SJSA1 (cell line): ENCODE results near the gene OSTN. TPM values are rescaled to one million over a fixed set of nuclear protein-coding genes. Genes with fewer than 3 reads are reported as not detected.

Experiments
- DNase-seq, 2 experiments: peaks; one replicate each; pipeline ENCODE4 v3.0.0-alpha.2; 2015 to 2020; ENCODE audit warnings: low spot score in 2 of 2, low read depth in 1 of 2
- H3K27ac ChIP-seq: fragments of 250-450 bp; sonication (Bioruptor Pico); 2 replicates; pipeline ENCODE4 v1.5.1; 2020; ENCODE audit warnings: mild to moderate bottlenecking, moderate library complexity
- H3K27me3 ChIP-seq: fragments of 250-450 bp; sonication (Bioruptor Pico); replicated peaks from 2 replicates; pipeline ENCODE4 v1.5.1; 2020; ENCODE audit warnings: mild to moderate bottlenecking, moderate library complexity
- H3K36me3 ChIP-seq: fragments of 250-450 bp; sonication (Bioruptor Pico); 2 replicates; pipeline ENCODE4 v1.5.1; 2020; ENCODE audit warnings: mild to moderate bottlenecking
- H3K4me1 ChIP-seq: fragments of 250-450 bp; sonication (Bioruptor Pico); replicated peaks from 2 replicates; pipeline ENCODE4 v1.6.1; 2021; ENCODE audit warnings: mild to moderate bottlenecking
- H3K4me3 ChIP-seq: fragments of 250-450 bp; sonication (Bioruptor Pico); 2 replicates; pipeline ENCODE4 v1.5.1; 2020; ENCODE audit warnings: mild to moderate bottlenecking
- H3K9me3 ChIP-seq: fragments of 250-450 bp; sonication (Bioruptor Pico); replicated peaks from 2 replicates; pipeline ENCODE4 v1.5.1; 2020; ENCODE audit warnings: mild to moderate bottlenecking
- total RNA-seq: library from RNA; depleted of rRNA; stranded (reverse); fragments of >200 nt; shearing (Covaris generic); gene quantifications from 2 replicates; pipeline ENCODE4 v1.2.3, GENCODE V29; 2014

Gene OSTN
- total RNA-seq, 1 experiment from 2014 or later = not detected

DNA sequence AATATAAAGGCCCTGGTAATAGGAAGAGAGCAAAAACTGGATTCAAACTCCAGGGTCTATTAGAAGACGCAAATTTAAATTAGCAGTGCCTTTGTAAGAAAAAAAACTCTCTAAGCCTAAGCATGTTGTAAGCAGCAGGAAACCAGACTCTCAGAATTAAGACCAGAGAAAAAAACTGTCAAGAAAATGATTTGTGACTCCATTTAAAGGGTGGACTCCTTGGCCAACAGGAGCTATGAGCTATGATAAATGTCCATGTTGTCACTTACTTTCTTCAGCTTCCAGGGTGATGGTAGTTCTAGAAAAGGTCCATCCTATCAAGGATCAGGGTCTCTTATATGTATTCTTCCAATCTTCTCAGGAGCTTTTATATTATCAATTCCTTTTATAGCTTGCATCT lies 95.2 kb downstream of the OSTN start:
- no peak for DNase-seq
- Histone ChIP-seq H3K9me3 (no peaks in the 10 kb centered on the region), H3K36me3 (no peaks in the 10 kb centered on the region), H3K4me1 (no peaks in the 10 kb centered on the region), H3K4me3 (no peak overlapping the region), H3K27ac (no peak overlapping the region), H3K27me3 (no peaks in the 10 kb centered on the region)

GRCh38 chr3:191296041-191296541 lies 97.0 kb downstream of the OSTN start:
- Histone ChIP-seq H3K4me3 (no peak overlapping the region), H3K27me3 (no peaks in the 10 kb centered on the region), H3K4me1 (no peaks in the 10 kb centered on the region), H3K27ac (no peak overlapping the region), H3K36me3 (no peaks in the 10 kb centered on the region), H3K9me3 (no peaks in the 10 kb centered on the region)
- DNase-seq = no peak

DNA sequence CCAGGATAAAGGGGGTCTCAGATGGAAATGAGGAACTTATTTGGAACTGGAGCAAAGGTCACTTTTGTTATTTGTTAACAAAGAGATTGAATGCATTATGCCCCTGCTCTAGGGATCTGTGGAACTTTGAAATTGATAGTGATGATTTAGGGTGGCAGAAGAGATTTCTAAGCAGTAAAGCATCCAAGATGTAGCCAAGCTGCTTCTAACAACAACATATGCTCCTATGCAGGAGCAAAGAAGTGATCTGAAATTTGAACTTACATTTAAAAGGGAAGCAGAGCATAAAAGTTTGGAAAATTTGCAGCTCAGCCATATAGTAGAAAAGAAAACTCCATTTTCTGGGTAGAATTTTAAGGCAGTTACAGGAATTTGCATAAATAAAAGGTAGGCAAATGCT lies 99.8 kb downstream of the OSTN start:
- no peak for DNase-seq
- H3K27me3 ChIP-seq = no peaks in the 10 kb centered on the region
- H3K4me1 ChIP-seq = no peaks in the 10 kb centered on the region
- no peak overlapping the region for H3K4me3 ChIP-seq
- no peaks in the 10 kb centered on the region for H3K9me3 ChIP-seq
- no peaks in the 10 kb centered on the region for H3K36me3 ChIP-seq
- H3K27ac ChIP-seq = no peak overlapping the region

- H3K27me3 ChIP-seq = no peaks in the 10 kb centered on the region
- no peak for DNase-seq
- no peaks in the 10 kb centered on the region for H3K4me1 ChIP-seq
- H3K36me3 ChIP-seq = no peaks in the 10 kb centered on the region
- no peak overlapping the region for H3K4me3 ChIP-seq
- H3K27ac ChIP-seq = no peak overlapping the region
- H3K9me3 ChIP-seq = no peaks in the 10 kb centered on the region
Measured at GRCh38 chr3:191300422-191300821, 101.4 kb downstream of the OSTN start.

- no peaks in the 10 kb centered on the region for H3K9me3 ChIP-seq
- no peak overlapping the region for H3K4me3 ChIP-seq
- H3K27me3 ChIP-seq = no peaks in the 10 kb centered on the region
- H3K36me3 ChIP-seq = no peaks in the 10 kb centered on the region
- no peaks in the 10 kb centered on the region for H3K4me1 ChIP-seq
- H3K27ac ChIP-seq = no peak overlapping the region
- DNase-seq = no peak
Measured at GRCh38 chr3:191301017-191301416, 102.0 kb downstream of the OSTN start.

- Histone ChIP-seq H3K27ac (no peak overlapping the region), H3K36me3 (no peaks in the 10 kb centered on the region)
Measured at GRCh38 chr3:191301782-191302411, 102.9 kb downstream of the OSTN start.

DNA sequence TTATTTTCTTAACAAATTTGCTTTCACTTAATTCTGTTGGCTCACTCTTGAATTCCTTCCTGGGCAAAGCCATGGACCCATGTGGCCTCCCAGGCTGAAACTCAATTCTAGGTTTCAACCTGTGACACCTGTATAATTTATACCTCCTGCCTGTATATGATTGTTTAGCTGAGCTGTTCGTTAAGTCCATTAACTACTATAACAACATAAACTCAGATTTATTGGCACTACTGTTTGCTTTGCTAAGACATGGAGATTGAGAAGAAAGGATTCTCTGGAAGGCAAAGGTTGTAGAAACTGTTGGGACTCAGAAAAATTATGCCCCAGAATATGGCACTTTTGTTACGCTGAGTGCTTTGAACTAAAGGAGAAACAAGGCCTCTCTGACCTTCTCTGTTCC lies 103.4 kb downstream of the OSTN start:
- Histone ChIP-seq H3K4me3 (no peak overlapping the region), H3K36me3 (no peaks in the 10 kb centered on the region), H3K4me1 (no peaks in the 10 kb centered on the region), H3K27me3 (no peaks in the 10 kb centered on the region), H3K27ac (no peak overlapping the region), H3K9me3 (no peaks in the 10 kb centered on the region)
- DNase-seq = no peak

More at GRCh38 chr3:191301782-191302411, 102.9 kb downstream of the OSTN start:
- no peaks in the 10 kb centered on the region for H3K27me3 ChIP-seq
- H3K9me3 ChIP-seq = no peaks in the 10 kb centered on the region
- no peak for DNase-seq
- no peaks in the 10 kb centered on the region for H3K4me1 ChIP-seq
- no peak overlapping the region for H3K4me3 ChIP-seq

DNA sequence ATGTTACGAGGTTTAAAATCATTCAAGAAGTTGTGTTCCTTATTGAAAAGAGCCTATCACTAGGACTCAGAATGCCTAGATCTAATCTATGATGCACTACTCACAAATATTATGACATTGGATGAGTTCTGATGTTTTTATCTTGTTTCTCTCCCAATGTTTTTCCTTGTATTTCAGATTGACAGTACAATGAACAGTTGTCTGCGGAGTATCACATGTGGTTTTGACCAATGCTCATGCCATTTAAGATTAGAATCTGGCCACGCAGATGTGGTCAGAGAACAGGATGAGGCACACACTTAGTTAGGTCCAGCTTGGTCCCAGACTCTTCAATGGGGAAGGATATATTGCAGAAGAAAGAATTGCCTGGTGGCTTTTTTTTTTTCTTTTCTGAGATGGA lies 104.6 kb downstream of the OSTN start:
- DNase-seq = no peak
- Histone ChIP-seq H3K9me3 (no peaks in the 10 kb centered on the region), H3K27ac (no peak overlapping the region), H3K4me1 (no peaks in the 10 kb centered on the region), H3K4me3 (no peak overlapping the region), H3K36me3 (no peaks in the 10 kb centered on the region), H3K27me3 (no peaks in the 10 kb centered on the region)

GRCh38 chr3:191306428-191306827 lies 107.4 kb downstream of the OSTN start:
- no peak overlapping the region for H3K27ac ChIP-seq
- H3K36me3 ChIP-seq = no peaks in the 10 kb centered on the region

GRCh38 chr3:191307341-191307740 lies 108.3 kb downstream of the OSTN start:
- Histone ChIP-seq H3K27ac (no peak overlapping the region), H3K27me3 (no peaks in the 10 kb centered on the region), H3K36me3 (no peaks in the 10 kb centered on the region), H3K9me3 (no peaks in the 10 kb centered on the region), H3K4me1 (no peaks in the 10 kb centered on the region), H3K4me3 (no peak overlapping the region)
- DNase-seq = no peak

More at GRCh38 chr3:191306428-191306827, 107.4 kb downstream of the OSTN start:
- Histone ChIP-seq H3K27me3 (no peaks in the 10 kb centered on the region), H3K4me1 (no peaks in the 10 kb centered on the region), H3K4me3 (no peak overlapping the region), H3K9me3 (no peaks in the 10 kb centered on the region)
- DNase-seq = no peak

DNA sequence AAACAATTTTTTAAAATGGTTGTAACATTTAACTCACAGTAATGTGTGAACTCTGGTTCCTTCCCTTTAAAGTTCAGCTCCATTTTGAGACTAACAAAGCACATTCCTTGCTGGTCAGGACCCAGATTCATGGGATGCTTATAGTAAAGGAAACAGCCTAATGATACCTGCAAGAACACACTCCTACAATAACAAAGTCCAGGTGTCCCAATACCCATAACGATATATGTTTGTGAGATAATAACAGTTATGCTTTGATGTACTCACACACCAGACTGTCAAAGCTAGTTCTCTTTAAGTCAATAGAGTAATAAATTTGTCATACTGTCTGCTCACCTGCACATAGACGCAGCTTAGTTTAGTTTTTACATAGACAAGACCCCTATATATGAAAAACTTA lies 114.3 kb downstream of the OSTN start:
- Histone ChIP-seq H3K9me3 (no peaks in the 10 kb centered on the region; the same call in 1 of the 2 replicates), H3K27me3 (no peaks in the 10 kb centered on the region), H3K4me1 (no peaks in the 10 kb centered on the region), H3K36me3 (no peaks in the 10 kb centered on the region), H3K4me3 (no peak overlapping the region), H3K27ac (no peak overlapping the region)
- no peak for DNase-seq

GRCh38 chr3:191314109-191314728 lies 115.2 kb downstream of the OSTN start:
- Histone ChIP-seq H3K27ac (no peak overlapping the region), H3K4me1 (no peaks in the 10 kb centered on the region), H3K4me3 (no peak overlapping the region), H3K9me3 (no peaks in the 10 kb centered on the region; the same call in 1 of the 2 replicates), H3K27me3 (no peaks in the 10 kb centered on the region), H3K36me3 (no peaks in the 10 kb centered on the region)
- no peak for DNase-seq
